GOT3 (cell line): ENCODE results near the gene NEK2.
"Not testable (repeated sequence)": the region's sequence is repeated elsewhere in the genome, so short reads cannot be mapped to it uniquely, and the experiment has no call there.

Source experiments
- DNase-seq: peaks from one replicate; lab custom pipeline; 2025; ENCODE audit warnings: mixed read lengths; lab: John Stamatoyannopoulos, UW

NEK2 gene

GRCh38 chr1:211650904-211651303 lies 24.5 kb downstream of the NEK2 start:
- DNase-seq = no peak

DNA sequence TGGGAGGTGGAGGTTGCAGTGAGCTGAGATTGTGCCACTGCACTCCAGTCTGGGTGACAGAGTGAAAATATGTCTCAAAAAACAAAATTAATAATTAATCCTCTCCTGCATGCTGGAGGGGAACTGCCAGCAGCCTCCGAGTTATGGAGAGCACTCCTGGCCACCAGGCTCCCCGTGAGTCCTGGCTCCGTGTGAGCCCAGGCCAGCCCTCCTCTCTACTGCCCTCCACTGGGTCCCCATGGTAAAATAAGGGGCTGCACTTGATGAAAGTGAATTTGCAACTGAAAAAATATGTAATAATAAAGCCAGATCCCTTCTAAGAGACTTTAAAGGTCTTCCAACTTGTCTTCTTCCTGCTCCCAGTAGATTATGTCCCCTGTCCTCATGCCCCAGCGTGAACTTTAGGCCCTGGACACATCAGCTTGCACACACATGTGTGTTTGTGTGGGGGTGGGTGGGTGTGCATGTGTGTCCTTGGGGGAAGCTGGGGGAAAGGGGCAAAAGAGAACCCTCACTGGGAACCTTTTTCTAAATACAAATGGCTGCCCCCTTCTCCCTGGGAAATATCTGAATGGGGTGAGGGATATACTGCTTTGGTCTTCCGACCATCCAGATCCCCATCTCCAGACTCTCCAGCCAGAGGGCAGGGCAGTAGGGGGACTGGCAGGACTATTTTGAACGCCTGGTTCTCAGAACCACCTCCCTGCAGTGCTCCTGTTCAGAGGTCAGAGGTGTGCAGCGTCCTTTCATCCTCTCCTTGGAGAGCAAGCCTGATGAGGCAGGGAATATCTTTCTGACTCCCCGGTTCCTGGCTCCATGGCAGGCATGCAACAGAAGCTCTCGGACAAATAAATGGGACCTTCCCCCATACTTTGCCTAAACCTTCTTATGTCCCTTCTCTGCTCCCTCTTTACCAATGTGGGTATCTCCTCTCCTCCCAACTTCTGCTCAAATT lies 26.2 kb downstream of the NEK2 start:
- no peak for DNase-seq

GRCh38 chr1:211648336-211648735 lies 27.1 kb downstream of the NEK2 start:
- DNase-seq = no peak

DNA sequence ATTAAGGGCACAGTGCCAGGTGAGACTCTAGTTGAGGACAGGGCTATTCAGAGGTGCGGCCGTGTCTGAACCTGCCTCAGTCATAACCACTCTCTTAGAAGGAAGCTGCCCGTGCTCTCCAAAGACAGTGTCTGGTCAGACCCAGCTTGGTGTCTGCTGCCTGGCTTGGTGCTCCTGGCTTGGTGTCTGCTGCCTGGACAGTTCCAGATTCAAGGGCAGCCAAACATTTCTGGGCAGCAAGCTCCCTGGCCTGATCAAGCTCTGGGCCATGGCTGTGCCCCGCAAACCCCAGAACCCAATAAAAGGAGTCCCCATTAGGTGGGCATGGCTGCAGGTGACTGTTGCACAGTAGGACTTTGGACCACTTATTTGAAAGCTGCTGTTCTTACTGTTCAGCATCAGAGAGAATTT lies 27.7 kb downstream of the NEK2 start:
- DNase-seq = no peak

- DNase-seq = no peak
These were observed 28.9 kb downstream of the NEK2 start for GRCh38 chr1:211646566-211646965.

DNA sequence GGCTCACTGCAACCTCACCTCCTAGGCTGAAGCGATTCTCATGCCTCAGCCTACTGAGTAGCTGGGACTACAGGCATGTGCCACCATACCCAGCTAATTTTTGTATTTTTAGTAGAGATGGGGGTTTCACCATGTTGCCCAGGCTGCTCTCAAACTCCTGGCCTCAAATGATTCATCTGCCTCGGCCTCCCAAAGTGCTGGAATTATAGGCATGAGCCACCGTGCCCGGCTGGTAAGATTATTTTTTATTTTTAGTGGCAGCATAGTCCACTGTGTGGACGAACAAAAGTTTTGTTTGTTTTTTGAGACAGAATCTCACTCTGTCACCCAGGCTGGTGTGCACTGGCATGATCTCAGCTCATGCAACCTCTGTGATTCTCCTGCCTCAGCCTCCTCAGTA lies 29.8 kb downstream of the NEK2 start:
- DNase-seq = not testable (repeated sequence)

DNA sequence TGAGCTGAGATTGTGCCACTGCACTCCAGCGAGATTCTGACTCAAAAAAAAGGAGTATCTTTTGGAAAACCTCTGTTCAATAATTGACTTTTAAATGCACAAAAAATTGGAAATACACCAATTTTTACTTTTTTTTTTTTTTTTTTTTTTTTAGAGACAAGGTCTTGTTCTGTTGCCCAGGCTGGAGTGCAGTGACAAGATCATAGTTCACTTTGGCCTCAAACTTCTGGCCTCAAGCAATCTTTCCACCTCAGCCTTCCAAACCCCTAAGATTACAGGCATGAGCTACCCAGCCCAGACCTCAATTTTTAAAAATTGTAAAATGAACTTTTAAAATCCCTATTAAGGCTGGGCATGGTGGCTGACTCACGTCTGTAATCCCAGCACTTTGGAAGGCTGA lies 30.8 kb downstream of the NEK2 start:
- DNase-seq = no peak

DNA sequence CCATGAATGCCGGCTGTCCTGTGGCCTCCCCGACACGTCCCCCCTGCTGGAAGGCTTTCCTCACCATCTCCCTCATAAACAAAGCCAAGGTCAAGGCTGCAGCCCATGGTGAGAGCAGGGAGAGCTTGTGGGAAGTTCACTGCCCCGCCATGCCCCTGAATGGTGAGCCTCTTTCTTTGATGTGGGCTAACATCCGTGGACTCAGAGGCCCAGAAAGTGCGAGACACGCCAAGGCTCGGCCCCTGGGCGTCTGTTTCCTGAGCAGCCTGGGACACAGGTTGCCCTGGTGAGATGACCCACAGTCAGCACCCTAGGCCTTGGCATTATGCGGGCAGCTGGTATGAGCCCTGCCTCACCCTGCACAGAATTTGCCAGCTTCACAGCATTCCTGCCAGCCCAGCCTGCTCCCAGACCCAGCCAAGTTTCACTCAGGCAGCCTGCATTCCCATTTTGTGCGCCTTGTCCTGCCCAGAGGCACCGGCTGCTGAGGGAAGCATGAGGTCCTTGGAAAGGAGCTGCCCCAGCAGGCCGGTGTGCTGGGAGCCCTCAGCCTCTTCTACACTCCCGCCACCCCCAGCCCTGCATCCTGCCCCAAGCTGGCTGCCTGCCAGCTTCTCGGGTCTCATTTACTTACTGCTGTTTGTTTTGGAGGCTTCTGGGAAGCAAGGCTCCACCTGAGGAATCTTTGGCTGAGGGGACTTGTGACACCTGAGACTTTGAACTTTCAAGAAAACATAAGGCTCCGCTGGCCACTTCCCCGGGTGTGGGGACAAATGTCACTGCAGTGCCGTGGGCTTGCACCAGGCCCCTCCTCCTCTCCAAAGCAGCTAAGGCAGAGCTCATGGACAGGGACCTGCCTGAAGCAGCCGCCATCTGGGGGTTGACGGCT lies 31.9 kb downstream of the NEK2 start:
- no peak for DNase-seq

- DNase-seq = no peak
These were observed 32.6 kb downstream of the NEK2 start for GRCh38 chr1:211642870-211643269.

- no peak for DNase-seq
These were observed 33.5 kb downstream of the NEK2 start for GRCh38 chr1:211641942-211642341.

DNA sequence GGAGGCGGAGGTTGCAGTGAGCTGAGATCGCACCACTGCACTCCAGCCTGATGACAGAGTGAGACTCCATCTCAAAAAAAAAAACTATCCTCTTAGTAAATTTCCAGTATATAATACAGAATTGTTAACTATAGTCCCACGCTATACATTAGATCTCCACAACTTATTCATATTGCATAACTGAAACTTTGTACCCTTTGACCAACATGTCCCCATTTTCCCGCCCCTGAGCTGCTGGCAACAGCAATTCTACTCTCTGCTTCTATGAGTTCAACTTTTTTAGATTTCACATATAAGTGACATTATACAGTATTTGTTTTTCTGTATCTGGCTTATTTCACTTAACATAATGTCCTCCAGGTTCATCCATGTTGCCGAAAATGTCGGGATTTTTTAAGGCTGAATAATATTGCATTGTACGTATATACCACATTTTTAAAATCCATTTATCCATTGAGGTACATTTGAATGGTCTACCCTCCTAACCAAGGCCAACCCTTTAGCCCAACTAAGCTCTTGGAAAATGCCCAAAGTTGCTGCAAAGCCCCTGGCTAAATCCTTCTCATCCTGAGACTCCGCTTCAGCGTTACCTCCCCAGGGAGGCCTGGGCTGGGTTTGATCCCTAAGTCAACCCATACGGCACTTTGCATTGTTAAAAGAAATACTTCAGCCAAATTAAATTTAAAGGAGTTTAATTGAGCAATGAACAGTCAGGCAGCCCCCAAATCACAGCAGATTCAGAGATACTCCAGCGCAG lies 34.2 kb downstream of the NEK2 start:
- DNase-seq = no peak

DNA sequence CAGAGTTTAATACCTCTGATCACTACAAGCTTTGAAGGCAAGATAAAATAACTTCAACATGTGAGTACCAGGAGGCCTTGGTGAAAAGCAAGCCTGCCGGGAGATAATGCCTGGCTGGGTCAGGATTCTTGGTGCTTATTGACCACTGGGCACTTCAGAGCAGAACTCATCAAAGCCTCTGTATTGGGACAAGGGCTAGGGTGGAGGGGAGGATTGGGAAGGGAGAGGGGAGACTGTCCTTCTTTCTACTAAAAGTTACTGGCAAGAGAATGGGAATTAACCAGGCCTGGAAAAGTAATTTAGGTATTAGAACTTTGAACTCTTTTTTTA lies 35.2 kb downstream of the NEK2 start:
- no peak for DNase-seq

DNA sequence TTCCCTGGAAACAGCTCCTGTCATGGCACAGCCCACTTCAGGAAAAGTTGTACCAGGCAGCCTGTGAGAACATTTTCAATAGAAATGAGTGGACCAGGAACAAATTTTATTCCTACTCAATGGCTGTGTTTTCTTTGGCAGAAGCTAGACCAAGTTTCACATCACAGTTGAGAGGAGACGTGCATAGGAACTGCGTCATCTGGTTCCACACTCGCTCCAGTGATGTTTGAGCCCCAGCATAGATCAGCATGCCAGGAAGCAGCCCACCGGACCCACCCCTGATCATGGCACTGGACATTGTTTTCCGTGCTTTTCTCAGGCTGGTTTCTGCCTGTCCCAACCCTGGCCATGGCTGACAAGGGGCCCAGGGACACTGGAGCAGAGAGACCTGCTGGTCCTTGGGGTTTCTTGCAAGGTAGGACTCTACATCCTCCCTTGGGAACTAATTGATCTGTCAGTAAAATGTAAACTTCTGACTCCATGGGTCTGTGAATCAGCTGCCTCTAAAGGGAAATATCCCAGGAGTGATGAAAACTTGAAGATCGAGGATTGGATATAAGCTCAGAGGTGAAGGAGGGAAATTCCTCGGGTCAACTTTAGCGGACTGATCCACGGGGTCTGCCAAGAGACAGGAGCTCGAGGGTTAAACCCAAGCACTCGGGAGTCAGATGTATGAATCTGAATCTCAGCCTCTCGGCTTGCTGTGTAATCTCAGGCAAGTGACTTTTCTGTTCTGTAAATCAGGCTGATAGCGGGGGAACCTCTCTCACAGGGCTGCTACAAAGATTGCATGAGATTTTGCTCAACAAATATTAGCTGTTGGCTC lies 35.7 kb downstream of the NEK2 start:
- DNase-seq = peak; percentile 33

- DNase-seq = no peak
These were observed 36.7 kb downstream of the NEK2 start for GRCh38 chr1:211638689-211639101.

GRCh38 chr1:211638246-211638645 lies 37.2 kb downstream of the NEK2 start:
- no peak for DNase-seq

- no peak for DNase-seq
These were observed 38.4 kb downstream of the NEK2 start for GRCh38 chr1:211637066-211637465.

DNA sequence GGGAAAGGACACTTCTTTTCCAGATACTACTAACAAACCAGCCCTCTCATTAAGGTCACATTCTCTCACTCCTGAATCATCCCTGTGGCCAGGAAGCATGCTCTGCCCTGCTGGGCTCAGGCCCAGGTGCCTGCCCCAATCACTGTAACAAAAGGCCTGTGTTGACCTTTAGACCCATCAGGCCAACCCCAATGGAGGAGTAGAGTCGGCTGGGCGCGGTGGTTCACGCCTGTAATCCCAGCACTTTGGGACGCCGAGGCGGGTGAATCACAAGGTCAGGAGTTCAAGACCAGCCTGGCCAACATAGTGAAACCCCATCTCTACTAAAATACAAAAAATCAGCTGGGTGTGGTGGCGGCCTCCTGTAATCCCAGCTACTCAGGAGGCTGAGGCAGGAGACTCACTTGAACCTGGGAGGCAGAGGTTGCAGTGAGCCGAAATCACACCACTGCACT lies 38.8 kb downstream of the NEK2 start:
- DNase-seq = peak; percentile 52

GRCh38 chr1:211635597-211636205 lies 39.7 kb downstream of the NEK2 start:
- DNase-seq = no peak

DNA sequence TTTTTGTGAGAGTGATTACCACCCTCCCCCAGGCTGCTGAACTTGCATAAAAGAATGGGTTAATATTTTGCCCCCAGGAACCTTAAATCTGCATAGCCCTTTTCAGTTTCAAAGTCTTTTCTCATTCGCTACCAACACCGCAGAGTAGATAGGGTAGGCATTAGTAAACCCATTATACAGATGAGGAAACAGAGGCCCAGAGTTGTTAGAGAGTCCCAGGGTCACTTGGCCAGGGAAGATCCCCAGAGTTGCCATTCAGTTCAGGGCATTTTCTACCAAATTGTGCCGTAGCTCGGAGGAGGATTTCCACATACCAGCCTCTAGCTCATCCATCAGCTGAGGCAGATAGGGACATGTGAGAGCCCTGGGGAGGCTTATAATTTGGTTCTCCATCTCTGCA lies 40.5 kb downstream of the NEK2 start:
- no peak for DNase-seq

DNA sequence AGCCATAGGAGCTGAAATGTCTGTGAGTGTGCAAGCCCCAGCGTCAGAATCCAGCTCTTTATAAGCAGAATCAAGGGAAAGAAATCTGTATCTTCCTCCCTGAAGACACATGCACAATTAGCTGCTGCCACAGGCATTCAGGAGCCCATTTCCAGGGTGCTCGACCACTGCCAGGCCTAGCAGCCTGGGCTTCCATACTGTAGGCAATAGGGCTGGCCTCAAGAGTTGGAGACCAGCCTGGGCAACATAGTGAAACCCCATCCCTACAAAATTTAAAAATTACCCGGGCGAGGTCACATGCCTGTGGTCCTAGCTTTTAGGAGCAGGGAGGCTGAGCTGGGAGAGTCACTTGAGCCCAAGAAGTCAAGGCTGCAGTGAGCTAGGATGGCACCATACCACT lies 41.0 kb downstream of the NEK2 start:
- no peak for DNase-seq

DNA sequence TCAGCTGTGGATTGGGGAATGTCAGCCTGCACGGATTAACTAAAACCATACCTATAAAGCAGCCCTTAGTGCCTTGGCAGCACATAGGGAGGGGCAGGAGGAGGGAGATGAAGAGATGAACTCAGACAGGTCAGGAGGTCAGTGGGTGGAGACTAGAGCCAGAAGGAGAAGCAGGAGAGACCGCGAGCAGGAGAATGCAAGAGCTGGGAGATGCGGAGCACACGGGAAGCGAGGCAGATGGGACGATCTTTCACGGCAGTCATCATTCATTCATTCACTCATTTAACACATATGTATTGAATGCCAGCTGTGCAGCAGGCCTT lies 41.9 kb downstream of the NEK2 start:
- no peak for DNase-seq
